Epithelial cell of proximal tubule (primary cell): Measurements from ENCODE around the gene DSG1. TPM values are rescaled to one million over a fixed set of nuclear protein-coding genes. Genes with fewer than 3 reads are reported as not detected.
"Not testable (repeated sequence)": the region's sequence is repeated elsewhere in the genome, so short reads cannot be mapped to it uniquely, and the experiment has no call there.

Source experiments
- DNase-seq: peaks from one replicate; pipeline ENCODE4 v3.0.0-alpha.2; 2011; ENCODE audit warnings: low read depth
- H3K4me3 ChIP-seq: 2 replicates; pipeline ENCODE4 v1.5.1; 2011; ENCODE audit warnings: low read depth, mild to moderate bottlenecking, low read length
- total RNA-seq: library from RNA; depleted of rRNA; stranded (reverse); fragments of >200 nt; gene quantifications from 2 replicates; pipeline ENCODE4 v1.2.3, GENCODE V29; 2015
- TF ChIP-seq, protein P1 (sequence below): conservative IDR thresholded peaks from 2 replicates; pipeline ENCODE4 v1.5.1; 2012; ENCODE audit warnings: low read depth, mild to moderate bottlenecking, low read length

The DSG1 gene
- total RNA-seq, 1 donor from 2014 or later = not detected

DNA sequence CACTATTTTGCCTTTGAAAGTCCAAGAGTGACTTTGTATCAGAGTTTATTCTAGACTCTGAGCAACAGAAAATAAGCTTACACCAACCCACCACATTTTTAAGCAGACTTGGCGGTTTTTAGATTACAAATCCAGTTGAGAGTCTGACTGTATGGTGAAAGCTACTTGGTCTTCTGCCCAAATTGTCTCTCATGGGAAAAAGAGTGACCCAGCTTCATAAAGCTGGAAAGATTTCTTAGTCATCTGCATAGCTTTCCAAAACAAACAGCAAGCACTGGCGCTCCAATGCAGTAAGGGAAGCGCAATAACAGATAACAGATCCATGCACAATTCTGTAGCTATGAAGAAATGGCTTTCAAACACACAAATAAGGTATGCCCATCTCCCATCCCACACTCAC lies 7.1 kb downstream of the DSG1 start:
- DNase-seq = no peak
- TF ChIP-seq, protein P1, sequence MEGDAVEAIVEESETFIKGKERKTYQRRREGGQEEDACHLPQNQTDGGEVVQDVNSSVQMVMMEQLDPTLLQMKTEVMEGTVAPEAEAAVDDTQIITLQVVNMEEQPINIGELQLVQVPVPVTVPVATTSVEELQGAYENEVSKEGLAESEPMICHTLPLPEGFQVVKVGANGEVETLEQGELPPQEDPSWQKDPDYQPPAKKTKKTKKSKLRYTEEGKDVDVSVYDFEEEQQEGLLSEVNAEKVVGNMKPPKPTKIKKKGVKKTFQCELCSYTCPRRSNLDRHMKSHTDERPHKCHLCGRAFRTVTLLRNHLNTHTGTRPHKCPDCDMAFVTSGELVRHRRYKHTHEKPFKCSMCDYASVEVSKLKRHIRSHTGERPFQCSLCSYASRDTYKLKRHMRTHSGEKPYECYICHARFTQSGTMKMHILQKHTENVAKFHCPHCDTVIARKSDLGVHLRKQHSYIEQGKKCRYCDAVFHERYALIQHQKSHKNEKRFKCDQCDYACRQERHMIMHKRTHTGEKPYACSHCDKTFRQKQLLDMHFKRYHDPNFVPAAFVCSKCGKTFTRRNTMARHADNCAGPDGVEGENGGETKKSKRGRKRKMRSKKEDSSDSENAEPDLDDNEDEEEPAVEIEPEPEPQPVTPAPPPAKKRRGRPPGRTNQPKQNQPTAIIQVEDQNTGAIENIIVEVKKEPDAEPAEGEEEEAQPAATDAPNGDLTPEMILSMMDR = no peak
- no peak overlapping the region for H3K4me3 ChIP-seq

DNA sequence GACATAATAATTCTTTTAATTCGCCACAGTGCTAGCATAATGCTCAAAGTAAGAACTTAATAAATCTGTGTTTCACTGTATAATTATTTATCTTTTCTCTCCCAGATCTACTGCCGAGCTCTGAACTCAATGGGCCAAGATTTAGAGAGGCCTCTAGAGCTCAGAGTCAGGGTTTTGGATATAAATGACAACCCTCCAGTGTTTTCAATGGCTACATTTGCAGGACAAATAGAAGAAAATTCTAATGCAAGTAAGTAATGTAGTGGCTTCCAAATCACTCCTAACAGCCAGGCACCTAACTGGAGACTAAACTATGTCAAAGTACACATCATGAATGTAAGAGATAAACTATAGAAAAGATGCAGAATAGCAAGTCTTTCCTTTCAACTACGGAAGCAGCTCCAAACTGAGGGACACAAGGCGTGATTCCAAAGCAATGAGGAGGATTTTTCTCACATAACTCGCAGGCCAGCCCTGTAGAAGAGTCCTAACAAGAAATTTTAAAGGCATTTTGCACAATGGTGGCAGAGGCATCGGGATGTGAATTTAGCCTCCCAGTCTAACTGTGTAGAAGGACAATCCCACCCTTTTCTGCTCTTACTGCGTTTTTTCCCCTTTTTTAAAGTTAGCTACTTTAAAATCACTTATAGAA lies 12.0 kb downstream of the DSG1 start:
- H3K4me3 ChIP-seq = no peak overlapping the region
- no peak for DNase-seq
- TF ChIP-seq, protein P1 = no peak

DNA sequence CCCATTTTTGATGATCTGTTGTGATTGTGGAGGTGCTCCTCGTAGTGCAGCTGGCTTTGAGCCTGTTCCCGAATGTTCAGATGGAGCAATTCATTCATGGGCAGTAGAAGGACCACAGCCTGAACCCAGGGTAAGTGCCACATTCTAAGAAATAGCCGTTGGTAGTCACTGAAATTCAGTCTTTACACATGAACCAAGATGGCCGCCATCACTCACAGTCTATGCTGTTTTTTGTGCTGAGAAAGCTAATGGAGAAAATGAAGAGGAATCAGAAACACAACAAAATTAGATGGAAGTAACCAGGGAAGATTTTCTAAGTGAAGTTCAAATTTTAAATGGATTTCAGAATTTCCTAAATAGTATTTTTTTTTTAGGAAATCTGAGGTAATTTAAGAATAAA lies 25.5 kb downstream of the DSG1 start:
- TF ChIP-seq, protein P1 = no peak
- DNase-seq = no peak
- H3K4me3 ChIP-seq = no peak overlapping the region

DNA sequence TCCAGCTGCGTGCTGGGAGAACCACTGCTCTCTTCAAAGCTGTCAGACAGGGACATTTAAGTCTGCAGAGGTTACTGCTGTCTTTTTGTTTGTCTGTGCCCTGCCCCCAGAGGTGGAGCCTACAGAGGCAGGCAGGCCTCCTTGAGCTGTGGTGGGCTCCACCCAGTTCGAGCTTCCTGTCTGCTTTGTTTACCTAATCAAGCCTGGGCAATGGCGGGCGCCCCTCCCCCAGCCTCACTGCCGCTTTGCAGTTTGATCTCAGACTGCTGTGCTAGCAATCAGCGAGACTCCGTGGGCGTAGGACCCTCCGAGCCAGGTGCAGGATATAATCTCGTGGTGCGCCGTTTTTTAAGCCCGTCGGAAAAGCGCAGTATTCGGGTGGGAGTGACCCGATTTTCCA lies 35.4 kb downstream of the DSG1 start:
- not testable (repeated sequence) for H3K4me3 ChIP-seq, DNase-seq

DNA sequence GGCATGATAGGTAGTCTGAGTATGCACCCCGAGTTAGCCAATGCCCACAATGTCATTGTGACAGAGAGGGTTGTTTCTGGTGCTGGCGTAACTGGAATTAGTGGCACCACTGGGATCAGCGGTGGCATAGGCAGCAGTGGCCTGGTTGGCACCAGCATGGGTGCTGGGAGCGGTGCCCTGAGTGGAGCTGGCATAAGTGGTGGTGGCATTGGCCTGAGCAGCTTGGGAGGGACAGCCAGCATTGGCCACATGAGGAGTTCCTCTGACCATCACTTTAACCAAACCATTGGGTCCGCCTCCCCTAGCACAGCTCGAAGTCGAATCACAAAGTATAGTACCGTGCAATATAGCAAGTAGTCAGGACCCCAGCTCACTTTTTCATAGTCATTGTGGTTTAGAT lies 37.0 kb downstream of the DSG1 start:
- no peak for DNase-seq
- H3K4me3 ChIP-seq = no peak overlapping the region
- TF ChIP-seq, protein P1 = no peak

DNA sequence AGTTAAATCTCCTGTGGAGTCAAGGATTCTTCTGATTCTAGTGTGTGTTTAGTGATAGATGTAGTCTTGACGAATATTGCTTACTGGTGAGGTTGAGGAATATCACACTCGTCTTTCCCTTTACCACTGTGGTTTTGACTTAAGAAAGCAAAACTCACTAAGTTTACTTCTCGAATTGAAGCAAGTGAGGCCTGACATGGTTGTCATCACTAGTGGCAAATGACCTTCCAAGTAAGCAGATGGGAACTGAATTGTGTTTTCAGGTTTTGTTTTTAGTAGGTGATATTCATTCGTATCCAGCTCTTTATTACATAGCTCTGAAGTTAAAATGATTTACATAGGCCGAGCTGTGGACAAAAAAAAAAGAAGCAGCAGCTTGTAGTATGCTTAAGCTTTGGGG lies 38.1 kb downstream of the DSG1 start:
- TF ChIP-seq, protein P1 = no peak
- no peak overlapping the region for H3K4me3 ChIP-seq
- DNase-seq = no peak

DNA sequence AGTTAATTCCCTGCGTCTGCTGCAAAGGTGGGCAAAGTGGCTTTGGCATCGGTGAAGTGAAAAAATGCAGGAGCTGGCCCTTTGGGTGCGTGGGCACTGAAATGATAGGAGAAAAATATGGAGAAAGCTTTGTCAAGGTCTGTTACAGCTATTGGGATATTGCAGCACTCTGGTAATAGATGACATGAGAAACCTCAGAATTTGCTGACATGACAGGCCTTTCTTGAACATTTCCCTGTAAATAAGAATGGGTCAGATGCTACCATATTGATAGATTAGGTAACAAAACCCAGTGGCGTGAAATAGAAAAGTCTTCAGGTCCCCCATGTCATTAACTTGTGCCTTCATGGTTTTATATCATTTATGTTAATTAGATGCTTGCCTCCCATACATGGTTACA lies 46.2 kb downstream of the DSG1 start:
- no peak overlapping the region for H3K4me3 ChIP-seq
- DNase-seq = no peak
- TF ChIP-seq, protein P1 = no peak
